Transverse colon (tissue), 4 donors: ENCODE data around the gene AJM1. TPM values are rescaled to one million over a fixed set of nuclear protein-coding genes. Genes with fewer than 3 reads are reported as not detected.

Experiments used
- DNase-seq: peaks from one replicate; pipeline ENCODE4 v3.0.0-alpha.2; 2019
- H3K27ac ChIP-seq, 4 donors: fragments of 200-600 bp; sonication (generic); 2 replicates each; pipeline ENCODE4 v1.5.1; 2016 to 2018; ENCODE audit warnings: inconsistent platforms in 4 of 4
- H3K27me3 ChIP-seq: fragments of 200-600 bp; sonication (generic); 2 replicates; pipeline ENCODE4 v1.5.1; 2017; ENCODE audit warnings: inconsistent platforms
- H3K36me3 ChIP-seq, 4 donors: fragments of 200-600 bp; sonication (generic); 2 replicates each; pipeline ENCODE4 v1.5.1; 2017 to 2019; ENCODE audit warnings: inconsistent platforms in 4 of 4
- H3K4me1 ChIP-seq, 4 donors: fragments of 200-600 bp; sonication (generic); 2 replicates each; pipeline ENCODE4 v1.5.1; 2017 to 2020; ENCODE audit warnings: inconsistent platforms in 4 of 4
- H3K4me3 ChIP-seq, 4 donors: fragments of 200-600 bp; sonication (generic); 1 replicate in 1 of 4; 2 replicates in 3 of 4; pipeline versions ENCODE4 v1.5.1 to v1.6.1; 2017 to 2019; ENCODE audit warnings: inconsistent platforms in 4 of 4
- H3K9me3 ChIP-seq, 2 donors: fragments of 200-600 bp; sonication (generic); 2 replicates each; pipeline ENCODE4 v1.5.1; 2017 to 2019; ENCODE audit warnings: inconsistent platforms in 2 of 2
- CTCF ChIP-seq, 5 experiments: fragments of 200-600 bp in 3 of 5; fragments of 450-650 bp in 2 of 5; sonication (generic) in 3 of 5; IDR thresholded peaks; 1 replicate in 2 of 5; 2 replicates in 3 of 5; pipeline ENCODE4 v1.5.1; 2016 to 2017; ENCODE audit warnings: antibody characterized with exemption in 5 of 5, inconsistent platforms in 3 of 5, mild to moderate bottlenecking in 2 of 5, moderate library complexity in 1 of 5
- EP300 ChIP-seq: sonication (generic); formaldehyde crosslinking; IDR thresholded peaks from one replicate; pipeline ENCODE4 v1.6.1; 2017; ENCODE audit warnings: antibody characterized with exemption, low read depth
- POLR2A ChIP-seq: fragments of 450-650 bp; IDR thresholded peaks from one replicate; pipeline ENCODE4 v1.6.1; 2016; ENCODE audit warnings: antibody characterized with exemption, mild to moderate bottlenecking, moderate library complexity
- POLR2AphosphoS5 ChIP-seq, 3 donors: sonication (generic); formaldehyde crosslinking; IDR thresholded peaks; one replicate each; pipeline ENCODE4 v1.6.1; 2016; ENCODE audit warnings: antibody characterized with exemption in 3 of 3
- WGBS, 2 donors: methylation state at CpG; one replicate each; pipeline ENCODE4 v1.1.5; 2018; ENCODE audit warnings: low coverage in 1 of 2; 5-methylcytosine and 5-hydroxymethylcytosine counted together
- in situ Hi-C, 4 donors: fragments of 200-750 bp; cut with MboI; loops; one replicate each; pipeline versions ENCODE4 v1.15.0 to v1.15.1; 2017; ENCODE audit warnings: low sequenced_read_pairs in 3 of 4, low pct_ligation_motif_present in 1 of 4, low pct_unique_long_range_greater_than_20kb in 1 of 4
- intact Hi-C: fragments of 100-400 bp; cut with DNase I; formaldehyde crosslinking; loops from one replicate; pipeline ENCODE4 v1.15.1; 2023; ENCODE audit warnings: low total_unique reads
- total RNA-seq, 4 donors: library from RNA; depleted of rRNA; stranded (reverse); fragments of >200 nt; gene quantifications; one replicate each; pipeline ENCODE4 v1.1.0, GENCODE V29; 2016

AJM1 gene
- total RNA-seq, 4 donors from 2014 or later: 9.8 to 26.5 (median 17.0) TPM

- H3K9me3 ChIP-seq: no peaks in the 10 kb centered on the region
- H3K4me1 ChIP-seq: peaks cover 28 to 49% (median 40%) of the 10 kb centered on the region in 4 donors
- H3K36me3 ChIP-seq: peaks cover 0 to 5% (median under 1%) of the 10 kb centered on the region in 4 donors
- 81% methylated on average over 11 of the region's 14 CpGs; no CpG with 5 or more reads in 1 of the 2 donors for WGBS, 2 donors
- TF ChIP-seq POLR2AphosphoS5 (IDR thresholded peaks at IDR 0.05): no peak
- TF ChIP-seq POLR2A: no peak
- TF ChIP-seq EP300: no peak
- TF ChIP-seq CTCF (IDR thresholded peaks at IDR 0.05): no peak
- peak; percentile 11 for DNase-seq
- no peak overlapping the region for H3K4me3 ChIP-seq
- no peaks in the 10 kb centered on the region for H3K27me3 ChIP-seq
- in situ Hi-C loops: no loop called here
- intact Hi-C loops: no loop called here
- peak overlapping the region in 2 of 4 donors; percentile 91 to 92 for H3K27ac ChIP-seq
Observed at GRCh38 chr9:136856541-136857141, 14.4 kb downstream of the AJM1 start.

- 79% methylated on average over 14 of the region's 19 CpGs; no CpG with 5 or more reads in 1 of the 2 donors for WGBS, 2 donors
- TF ChIP-seq POLR2AphosphoS5 (IDR thresholded peaks at IDR 0.05) (no peak), EP300 (no peak), CTCF (IDR thresholded peaks at IDR 0.05) (no peak), POLR2A (no peak)
- no peaks in the 10 kb centered on the region for H3K9me3 ChIP-seq
- no peaks in the 10 kb centered on the region for H3K27me3 ChIP-seq
- H3K36me3 ChIP-seq: peaks cover 0 to 8% (median 3%) of the 10 kb centered on the region in 4 donors
- peaks cover 28 to 52% (median 40%) of the 10 kb centered on the region in 4 donors for H3K4me1 ChIP-seq
- in situ Hi-C loops (no loop called here), intact Hi-C loops (no loop called here)
- peak; percentile 9 for DNase-seq
- no peak overlapping the region for H3K4me3 ChIP-seq
- H3K27ac ChIP-seq: peak overlapping the region; percentile 89 to 92 (median 92)
Observed at GRCh38 chr9:136857166-136857565, 14.9 kb downstream of the AJM1 start.

- H3K27ac ChIP-seq: peak overlapping the region; percentile 89 to 92 (median 92)
- H3K9me3 ChIP-seq: no peaks in the 10 kb centered on the region
- H3K4me1 ChIP-seq: peaks cover 28 to 52% (median 40%) of the 10 kb centered on the region in 4 donors
- TF ChIP-seq EP300 (no peak), CTCF (IDR thresholded peaks at IDR 0.05) (peak in 2 of 5 experiments; percentile 23 to 55), POLR2A (peak; percentile 27), POLR2AphosphoS5 (IDR thresholded peaks at IDR 0.05) (peak in 2 of 3 donors; percentile 22 to 64)
- peak; percentile 83 for DNase-seq
- H3K4me3 ChIP-seq: no peak overlapping the region
- H3K27me3 ChIP-seq: no peaks in the 10 kb centered on the region
- H3K36me3 ChIP-seq: peaks cover 0 to 14% (median 6%) of the 10 kb centered on the region in 4 donors
- in situ Hi-C loops (no loop called here), intact Hi-C loops (no loop called here)
- 60% methylated on average over 18 of the region's 29 CpGs; no CpG with 5 or more reads in 1 of the 2 donors for WGBS, 2 donors
Observed at GRCh38 chr9:136857581-136858412, 15.5 kb downstream of the AJM1 start.

GRCh38 chr9:136858452-136858843, 16.2 kb downstream of the AJM1 start:
- in situ Hi-C loops (no loop called here), intact Hi-C loops (no loop called here)
- no peak for TF ChIP-seq POLR2AphosphoS5 (IDR thresholded peaks at IDR 0.05)
- no peak for TF ChIP-seq POLR2A
- TF ChIP-seq EP300: no peak
- no peak for TF ChIP-seq CTCF (IDR thresholded peaks at IDR 0.05)
- Histone ChIP-seq H3K9me3 (no peaks in the 10 kb centered on the region), H3K27me3 (no peaks in the 10 kb centered on the region), H3K27ac (peak overlapping the region; percentile 89 to 92 (median 92)), H3K4me3 (no peak overlapping the region), H3K36me3 (peaks cover 0 to 21% (median 10%) of the 10 kb centered on the region in 4 donors), H3K4me1 (peaks cover 28 to 52% (median 40%) of the 10 kb centered on the region in 4 donors)
- 72% methylated on average over 14 of the region's 15 CpGs; no CpG with 5 or more reads in 1 of the 2 donors for WGBS, 2 donors
- DNase-seq: no peak
